HepG2 (cell line): Measurements from ENCODE around the gene CFAP43.

ENCODE experiments used
- CTCF ChIP-seq: sonication (generic); formaldehyde crosslinking; IDR thresholded peaks from 2 replicates; pipeline ENCODE4 v1.5.0; 2020; ENCODE audit warnings: mild to moderate bottlenecking, missing genetic modification reagents, moderate library complexity
- ETV6 ChIP-seq: sonication (generic); formaldehyde crosslinking; conservative IDR thresholded peaks from 2 replicates; pipeline ENCODE4 v1.4.0; 2020; ENCODE audit warnings: missing genetic modification reagents
- KLF16 ChIP-seq, 2 experiments: sonication (generic) in 1 of 2; formaldehyde crosslinking in 1 of 2; IDR thresholded peaks; 2 replicates each; pipeline versions ENCODE4 v1.6.1 to v1.8.0; 2016 to 2023; ENCODE audit warnings: missing genetic modification reagents in 2 of 2, missing compliant biosample characterization in 1 of 2
- NONO ChIP-seq, 2 experiments: fragments of 450-650 bp in 1 of 2; sonication (generic) in 1 of 2; formaldehyde crosslinking in 1 of 2; IDR thresholded peaks in 1 of 2; conservative IDR thresholded peaks in 1 of 2; 2 replicates each; pipeline versions ENCODE4 v1.6.1 to v1.8.0; 2017 to 2022; ENCODE audit warnings: mild to moderate bottlenecking in 1 of 2, missing genetic modification reagents in 1 of 2, moderate library complexity in 1 of 2
- POLR2A ChIP-seq, 2 experiments: IDR thresholded peaks; 2 replicates each; pipeline ENCODE4 v1.6.1; 2011; ENCODE audit warnings: low read depth in 2 of 2, low read length in 2 of 2, mild to moderate bottlenecking in 1 of 2, moderate library complexity in 1 of 2; ENCODE audit not compliant: insufficient read depth in 1 of 2
- SUZ12 ChIP-seq: fragments of 150-350 bp; IDR thresholded peaks from 2 replicates; pipeline ENCODE4 v1.6.1; 2014; ENCODE audit warnings: low read depth, low read length
- TBP ChIP-seq: sonication (generic); formaldehyde crosslinking; IDR thresholded peaks from 2 replicates; pipeline ENCODE4 v1.5.0; 2020; ENCODE audit warnings: missing genetic modification reagents
- TCF7 ChIP-seq: sonication (generic); IDR thresholded peaks from 2 replicates; pipeline ENCODE4 v1.6.1; 2016; ENCODE audit warnings: antibody characterized with exemption, low read depth
- TFAP4 ChIP-seq: sonication (generic); IDR thresholded peaks from 2 replicates; pipeline ENCODE4 v1.6.1; 2016; ENCODE audit warnings: low read depth, borderline replicate concordance
- ZNF24 ChIP-seq: fragments of 450-650 bp; IDR thresholded peaks from 2 replicates; pipeline ENCODE4 v1.6.1; 2017; ENCODE audit warnings: antibody characterized with exemption, mild to moderate bottlenecking

- TF ChIP-seq TFAP4 = no peak
- TF ChIP-seq KLF16 (CRISPR knock-in tag; IDR thresholded peaks at IDR 0.05) = no peak
- TF ChIP-seq ZNF24 = no peak
- no peak for TF ChIP-seq SUZ12
- no peak for TF ChIP-seq TBP (CRISPR knock-in tag)
- no peak for TF ChIP-seq NONO (IDR thresholded peaks at IDR 0.05)
- no peak for TF ChIP-seq NONO (CRISPR knock-in tag; conservative IDR thresholded peaks at IDR 0.05)
- TF ChIP-seq ETV6 = no peak
- no peak for TF ChIP-seq CTCF
- TF ChIP-seq TCF7 = no peak
- no peak for TF ChIP-seq POLR2A (IDR thresholded peaks at IDR 0.05; ENCODE audit: insufficient read depth in 1 of 2, low read depth in 2 of 2, low read length in 2 of 2)
Measured at GRCh38 chr10:104273286-104273685, 41.1 kb upstream of the CFAP43 start.
